ENCODE data around the gene SF3B3.

GRCh38 chr16:70588565-70588964, 64.9 kb downstream of the SF3B3 start:
- TF ChIP-seq POLR2A (IDR thresholded peaks at IDR 0.05) (no peak), CTCF (IDR thresholded peaks at IDR 0.05) (no peak)
